GM19035 (cell line): ENCODE data around the gene MT1H.
A peak's percentile ranks its signal among the peaks of the same experiment; 100 is the strongest.
"Not testable (repeated sequence)": the region's sequence is repeated elsewhere in the genome, so short reads cannot be mapped to it uniquely, and the experiment has no call there.

Experiments
- ATAC-seq: cut with Tn5 transposase; IDR thresholded peaks from one replicate; pipeline ENCODE4 v1.9.1; 2021; ENCODE audit not compliant: unreplicated experiment

The MT1H gene

DNA sequence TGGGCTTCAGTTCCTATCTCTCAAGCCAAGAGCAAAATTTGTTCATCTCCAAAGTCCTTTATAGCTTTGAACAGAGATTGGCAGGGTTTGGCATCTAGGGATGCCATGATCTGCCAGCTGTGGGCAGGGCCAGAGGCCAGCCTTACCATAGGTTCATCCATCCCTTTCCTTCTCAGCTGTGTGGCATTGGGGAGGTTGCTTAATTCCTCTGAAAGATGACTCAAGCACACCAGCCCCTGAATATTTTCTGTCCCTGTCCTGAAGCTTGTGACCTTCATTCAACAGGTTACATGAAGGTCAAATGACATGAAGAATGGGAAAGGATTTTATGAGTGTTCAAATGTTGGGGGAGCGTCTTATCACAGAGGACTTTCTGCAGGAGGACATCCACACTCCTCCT, 5.1 kb upstream of the MT1H start:
- no peak for ATAC-seq

DNA sequence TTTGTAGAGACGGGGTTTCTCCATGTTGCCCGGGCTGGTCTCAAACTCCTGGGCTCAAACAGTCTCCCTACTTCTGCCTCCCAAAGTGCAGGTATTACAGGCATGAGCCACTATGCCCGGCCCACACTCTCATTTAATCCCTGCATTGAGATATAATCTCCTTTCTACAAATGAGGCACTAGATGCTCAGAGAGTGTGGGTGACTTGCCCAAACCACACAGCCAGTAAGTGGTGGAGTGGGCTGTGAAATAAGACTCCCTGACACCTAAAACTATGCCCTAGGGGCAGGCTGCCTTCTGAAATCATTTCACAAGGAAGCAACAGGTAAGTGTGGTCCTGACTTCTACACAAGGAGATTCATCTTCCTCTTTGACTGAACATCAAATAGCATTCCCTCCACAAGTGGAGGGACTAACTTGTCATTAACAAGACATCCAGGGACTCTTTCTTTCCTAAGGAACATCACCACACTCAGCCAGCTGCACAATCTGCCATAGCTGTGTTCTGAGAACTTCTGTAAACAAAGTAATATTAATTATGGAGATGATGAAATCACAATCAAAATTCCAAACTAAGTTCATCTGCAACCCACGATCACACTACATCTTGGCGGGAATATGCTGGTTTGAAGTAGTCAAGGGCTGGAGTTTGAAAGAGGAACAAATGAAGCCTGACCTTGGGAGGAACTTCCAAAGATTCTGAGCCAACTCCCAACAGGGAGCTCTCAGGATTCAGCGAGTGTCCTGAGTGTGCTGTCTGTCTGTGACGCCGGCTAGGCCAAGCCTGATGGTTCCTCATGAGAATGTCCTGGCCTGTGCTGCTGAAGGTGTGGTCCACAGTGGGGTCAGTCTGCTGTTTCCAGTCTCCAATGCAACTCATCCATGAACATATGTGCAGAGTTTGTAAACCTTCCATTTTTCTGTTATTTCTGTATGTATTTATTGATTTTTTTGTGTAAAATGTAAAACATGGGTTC, 4.0 kb upstream of the MT1H start:
- ATAC-seq = not testable (repeated sequence)

GRCh38 chr16:56667581-56668571, 1.7 kb upstream of the MT1H start, which contains the start of gene MT1G:
Gene MT1G, minus strand, starts transcription at chr16:56668065. Its CDS starts 72 bp downstream, at chr16:56667993.
- ATAC-seq = no peak

GRCh38 chr16:56669840-56670619, 416 bp downstream of the MT1H start:
- no peak for ATAC-seq

- no peak for ATAC-seq
These were observed 963 bp downstream of the MT1H start for GRCh38 chr16:56670620-56670934.

DNA sequence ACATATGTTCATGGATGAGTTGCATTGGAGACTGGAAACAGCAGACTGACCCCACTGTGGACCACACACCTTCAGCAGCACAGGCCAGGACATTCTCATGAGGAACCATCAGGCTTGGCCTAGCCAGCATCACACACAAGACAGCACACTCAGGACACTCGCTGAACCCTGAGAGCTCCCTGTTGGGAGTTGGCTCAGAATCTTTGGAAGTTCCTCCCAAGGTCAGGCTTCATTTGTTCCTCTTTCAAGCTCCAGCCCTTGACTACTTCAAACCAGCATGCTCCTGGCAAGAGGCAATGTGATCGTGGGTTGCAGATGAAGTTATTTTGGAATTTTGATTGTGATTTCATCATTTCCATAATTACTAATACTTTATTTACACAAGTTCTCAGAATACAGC, 2.1 kb downstream of the MT1H start:
- not testable (repeated sequence) for ATAC-seq

- ATAC-seq = not testable (repeated sequence)
These were observed 2.6 kb downstream of the MT1H start for GRCh38 chr16:56672171-56672570.

DNA sequence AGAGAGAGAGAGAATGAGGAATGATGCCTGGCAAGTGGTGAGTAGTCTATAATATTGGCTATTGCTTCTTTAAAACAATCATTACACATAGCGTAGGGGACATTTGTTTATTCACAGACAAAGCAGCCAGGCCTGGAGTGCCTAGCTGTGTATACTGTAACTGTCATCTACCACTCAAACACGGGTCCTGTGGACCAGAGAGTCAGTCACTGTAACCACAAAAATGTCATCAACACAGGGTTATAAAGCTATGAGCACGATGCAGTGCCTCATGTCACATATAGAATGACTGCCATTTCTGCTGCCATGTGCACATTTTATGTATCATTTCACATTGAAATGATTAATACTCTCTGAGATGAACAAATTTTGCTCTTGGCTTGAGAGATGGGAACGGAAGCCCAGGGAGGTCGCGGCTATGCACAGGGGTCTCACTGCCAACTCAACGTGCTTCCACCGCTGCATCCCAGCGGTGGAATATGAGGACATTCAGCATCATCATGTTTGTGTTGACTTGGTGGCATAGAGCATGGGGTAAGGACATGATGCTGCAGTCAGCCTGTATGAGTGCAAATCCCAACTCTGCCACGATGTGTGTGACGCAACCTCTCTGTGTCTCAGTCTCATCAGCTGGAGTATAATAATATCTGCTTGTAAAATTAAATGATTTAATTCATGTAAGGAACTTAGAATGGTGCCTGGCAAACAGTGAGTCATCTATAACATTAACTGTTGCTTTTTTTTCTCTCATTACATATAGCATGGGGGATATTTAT, 3.3 kb downstream of the MT1H start:
- ATAC-seq = no peak

DNA sequence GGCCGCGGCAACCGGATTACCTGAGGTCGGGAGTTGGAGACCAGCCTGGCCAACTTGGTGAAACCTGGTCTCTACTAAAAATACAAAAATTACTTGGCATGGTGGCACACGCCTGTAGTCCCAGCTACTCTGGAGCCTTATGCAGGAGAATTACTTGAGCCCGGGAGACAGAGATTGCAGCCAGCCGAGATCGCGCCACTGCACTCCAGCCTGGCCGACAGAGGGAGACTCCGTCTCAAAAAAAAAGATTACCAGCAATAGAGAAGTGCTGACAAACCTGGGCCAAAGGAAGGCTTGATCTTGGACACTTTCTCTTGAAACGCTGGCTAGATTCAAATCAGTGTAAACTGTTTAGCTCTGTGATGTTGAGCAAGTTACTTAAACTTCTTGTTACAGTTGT, 4.3 kb downstream of the MT1H start:
- no peak for ATAC-seq

GRCh38 chr16:56674570-56674969, 5.0 kb downstream of the MT1H start:
- not testable (repeated sequence) for ATAC-seq

GRCh38 chr16:56675685-56676210, 6.1 kb downstream of the MT1H start:
- ATAC-seq = no peak

DNA sequence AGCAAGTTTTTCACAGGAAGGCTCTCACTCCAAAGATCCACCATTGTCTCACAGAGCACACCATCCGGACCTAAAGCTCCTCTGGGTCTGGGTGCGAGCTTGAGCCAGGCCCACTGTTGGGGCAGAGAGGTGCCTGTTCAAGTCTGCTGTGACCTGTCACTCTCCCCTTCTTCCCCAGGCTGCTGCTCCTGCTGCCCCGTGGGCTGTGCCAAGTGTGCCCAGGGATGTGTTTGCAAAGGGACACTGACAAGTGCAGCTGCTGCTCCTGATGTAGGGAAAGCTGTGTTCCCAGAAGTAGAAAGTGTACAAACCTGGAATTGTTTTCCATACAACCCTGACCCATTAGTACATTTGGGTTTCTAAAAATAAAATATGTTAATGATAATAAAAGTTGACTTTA, 7.9 kb downstream of the MT1H start:
- no peak for ATAC-seq

GRCh38 chr16:56679078-56679730, 9.6 kb downstream of the MT1H start:
- ATAC-seq = no peak

GRCh38 chr16:56679818-56680217, 10.2 kb downstream of the MT1H start:
- no peak for ATAC-seq

- peak; percentile 99 for ATAC-seq
These were observed 12.5 kb downstream of the MT1H start, which contains the start of gene MT1X for GRCh38 chr16:56681939-56682702. Gene MT1X, plus strand, starts transcription at chr16:56682470. Its CDS starts 71 bp downstream, at chr16:56682541.

GRCh38 chr16:56682703-56683397, 13.2 kb downstream of the MT1H start:
- no peak for ATAC-seq

DNA sequence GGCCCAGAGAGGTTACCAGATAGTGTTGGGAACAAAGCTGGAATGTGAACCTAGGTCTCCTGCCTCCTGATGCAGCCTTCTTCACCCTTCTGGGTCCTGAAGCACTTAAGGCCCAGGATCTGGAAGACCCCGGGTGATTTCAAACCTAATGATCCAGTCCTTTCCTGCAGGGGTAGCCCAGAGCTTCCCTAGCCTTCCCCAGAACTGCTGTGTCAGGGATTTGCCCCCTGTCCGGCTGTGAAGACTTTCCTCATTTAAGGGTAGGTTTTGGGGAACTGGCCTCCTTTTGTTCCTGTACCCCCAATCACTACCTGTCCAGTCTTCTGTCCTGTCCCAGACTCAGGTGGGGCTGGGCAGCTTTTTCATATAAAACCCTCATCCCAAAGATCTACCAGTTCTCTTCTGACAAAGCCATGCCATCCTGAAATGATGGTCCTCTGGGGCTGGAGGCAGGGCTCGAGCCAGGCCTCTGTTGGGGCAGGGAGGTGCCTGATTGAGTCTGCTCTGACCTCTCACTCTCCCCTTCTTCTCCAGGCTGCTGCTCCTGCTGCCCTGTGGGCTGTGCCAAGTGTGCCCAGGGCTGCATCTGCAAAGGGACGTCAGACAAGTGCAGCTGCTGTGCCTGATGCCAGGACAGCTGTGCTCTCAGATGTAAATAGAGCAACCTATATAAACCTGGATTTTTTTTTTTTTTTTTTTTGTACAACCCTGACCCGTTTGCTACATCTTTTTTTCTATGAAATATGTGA, 14.0 kb downstream of the MT1H start:
- no peak for ATAC-seq
